ENCODE measurements around the gene PMM1.
"Not testable (repeated sequence)": the region's sequence is repeated elsewhere in the genome, so short reads cannot be mapped to it uniquely, and the experiment has no call there.

PMM1 gene

GRCh38 chr22:41589391-41590241 lies at the start of gene PMM1:
TSS of gene PMM1 (minus strand) at chr22:41589840. CDS start at chr22:41589805, 35 bp downstream.
- peak; percentile 100 for DNase-seq (ENCODE audit: low spot score)

DNA sequence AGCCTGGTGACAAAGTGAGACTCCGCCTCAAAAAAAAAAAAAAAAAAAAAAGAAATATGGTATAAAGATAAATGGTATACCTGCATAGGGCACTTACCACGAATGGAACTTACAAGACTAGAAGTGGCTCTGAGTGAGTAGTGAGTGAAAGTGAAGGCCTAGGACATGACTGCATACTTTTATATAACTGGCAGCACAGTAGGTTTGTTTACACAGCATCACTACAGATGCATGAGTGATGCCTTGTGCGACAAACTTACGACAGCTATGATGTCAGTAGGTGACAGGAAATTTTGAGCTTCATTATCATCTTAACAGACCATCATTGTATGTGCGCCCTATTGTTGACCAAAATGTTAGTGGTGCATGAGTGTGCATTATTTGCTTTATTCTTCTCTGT lies 49.1 kb upstream of the PMM1 start:
- no peak for DNase-seq (ENCODE audit: low spot score)

- no peak for DNase-seq (ENCODE audit: low spot score)
Measured at GRCh38 chr22:41638124-41638523, 48.5 kb upstream of the PMM1 start.

- DNase-seq (ENCODE audit: low spot score): not testable (repeated sequence)
Measured at GRCh38 chr22:41637623-41638022, 48.0 kb upstream of the PMM1 start.

DNA sequence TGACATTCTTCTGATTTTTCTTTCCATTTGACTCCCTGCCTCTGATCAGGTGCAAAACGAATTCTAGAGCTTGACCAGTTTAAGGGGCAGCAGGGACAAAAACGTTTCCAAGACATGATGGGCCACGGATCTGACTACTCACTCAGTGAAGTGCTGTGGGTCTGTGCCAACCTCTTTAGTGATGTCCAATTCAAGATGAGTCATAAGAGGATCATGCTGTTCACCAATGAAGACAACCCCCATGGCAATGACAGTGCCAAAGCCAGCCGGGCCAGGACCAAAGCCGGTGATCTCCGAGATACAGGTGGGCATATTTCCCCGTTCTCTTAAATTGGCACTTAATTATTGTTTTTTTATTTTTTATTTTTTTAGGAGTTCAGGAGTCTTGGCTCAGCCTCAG lies 46.8 kb upstream of the PMM1 start:
- DNase-seq (ENCODE audit: low spot score): no peak

- DNase-seq (ENCODE audit: low spot score): not testable (repeated sequence)
Measured at GRCh38 chr22:41634610-41635009, 45.0 kb upstream of the PMM1 start.

- DNase-seq (ENCODE audit: low spot score): not testable (repeated sequence)
Measured at GRCh38 chr22:41631615-41632014, 42.0 kb upstream of the PMM1 start.

GRCh38 chr22:41631115-41631514 lies 41.5 kb upstream of the PMM1 start:
- not testable (repeated sequence) for DNase-seq (ENCODE audit: low spot score)

DNA sequence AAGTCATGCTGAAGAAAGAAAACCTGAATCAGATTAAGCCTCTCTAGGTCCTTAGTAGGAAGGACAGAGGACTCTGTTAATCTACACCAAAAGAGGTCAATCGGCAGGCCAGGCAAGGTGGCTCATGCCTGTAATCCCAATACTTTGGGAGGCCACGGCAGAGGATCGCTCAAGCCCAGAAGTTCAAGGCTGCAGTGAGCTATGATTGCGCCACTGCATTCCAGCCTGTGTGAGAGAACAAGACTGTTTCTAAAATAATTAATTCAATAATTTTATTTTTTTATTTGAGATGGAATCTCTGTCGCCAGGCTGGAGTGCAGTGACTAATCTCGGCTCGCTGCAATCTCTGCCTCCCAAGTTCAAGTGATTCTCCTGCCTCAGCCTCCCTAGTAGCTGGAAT lies 35.9 kb upstream of the PMM1 start:
- no peak for DNase-seq (ENCODE audit: low spot score)

GRCh38 chr22:41621911-41622179 lies 32.2 kb upstream of the PMM1 start:
- DNase-seq (ENCODE audit: low spot score): no peak

- peak; percentile 100 for DNase-seq (ENCODE audit: low spot score)
Measured at GRCh38 chr22:41621099-41621910, 31.7 kb upstream of the PMM1 start, which contains the start of gene XRCC6. TSS of gene XRCC6 (plus strand) at chr22:41621295. CDS start at chr22:41622005, 710 bp downstream.

GRCh38 chr22:41620589-41621098 lies 31.0 kb upstream of the PMM1 start, which contains the start of gene DESI1:
TSS of gene DESI1 (minus strand) at chr22:41621043. CDS start at chr22:41620839, 204 bp downstream.
- peak; percentile 15 for DNase-seq (ENCODE audit: low spot score)

- DNase-seq (ENCODE audit: low spot score): peak; percentile 10
Measured at GRCh38 chr22:41619979-41620588, 30.4 kb upstream of the PMM1 start.

DNA sequence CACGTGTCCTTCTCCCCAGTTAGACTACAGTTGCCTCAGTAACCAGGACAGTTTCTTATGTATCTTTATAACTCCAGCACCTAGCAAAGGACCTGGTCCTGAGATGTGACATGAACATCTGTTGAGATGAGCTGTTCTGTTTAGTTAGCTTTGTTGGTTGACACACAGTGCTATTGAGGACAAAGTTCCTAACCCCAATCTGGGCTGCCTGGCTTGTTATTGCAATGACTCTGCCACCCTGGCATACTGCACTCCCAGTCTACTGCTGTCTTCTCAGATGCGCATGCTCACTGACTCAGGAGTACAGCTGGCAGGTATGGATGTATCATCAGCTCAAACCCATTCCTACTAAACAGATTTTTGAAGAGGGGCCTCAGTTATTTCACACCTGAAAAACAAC lies 23.8 kb upstream of the PMM1 start:
- no peak for DNase-seq (ENCODE audit: low spot score)

- no peak for DNase-seq (ENCODE audit: low spot score)
Measured at GRCh38 chr22:41612603-41613306, 23.1 kb upstream of the PMM1 start.

GRCh38 chr22:41608386-41608785 lies 18.7 kb upstream of the PMM1 start:
- DNase-seq (ENCODE audit: low spot score): no peak

DNA sequence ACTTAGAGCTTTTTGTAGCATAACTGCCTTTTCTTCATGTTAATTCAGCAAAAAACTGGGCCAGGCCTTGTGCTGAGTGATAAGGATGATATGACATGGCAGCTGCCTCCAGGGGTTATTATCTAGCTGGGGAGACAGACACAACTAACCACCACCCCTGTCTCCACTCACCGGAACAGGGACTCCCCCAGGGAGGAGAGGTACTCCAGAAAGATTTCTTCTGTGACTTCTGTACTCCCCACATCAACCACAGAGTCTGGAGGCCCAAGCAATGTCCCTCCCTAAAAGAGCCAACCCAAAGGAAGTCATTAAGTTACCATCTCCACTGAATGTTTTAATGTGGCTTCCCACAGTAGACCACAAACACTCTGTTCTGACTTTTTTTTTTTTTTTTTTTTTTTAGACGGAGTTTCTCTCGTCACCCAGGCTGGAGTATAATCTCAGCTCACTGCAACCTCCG lies 14.3 kb upstream of the PMM1 start:
- DNase-seq (ENCODE audit: low spot score): no peak

DNA sequence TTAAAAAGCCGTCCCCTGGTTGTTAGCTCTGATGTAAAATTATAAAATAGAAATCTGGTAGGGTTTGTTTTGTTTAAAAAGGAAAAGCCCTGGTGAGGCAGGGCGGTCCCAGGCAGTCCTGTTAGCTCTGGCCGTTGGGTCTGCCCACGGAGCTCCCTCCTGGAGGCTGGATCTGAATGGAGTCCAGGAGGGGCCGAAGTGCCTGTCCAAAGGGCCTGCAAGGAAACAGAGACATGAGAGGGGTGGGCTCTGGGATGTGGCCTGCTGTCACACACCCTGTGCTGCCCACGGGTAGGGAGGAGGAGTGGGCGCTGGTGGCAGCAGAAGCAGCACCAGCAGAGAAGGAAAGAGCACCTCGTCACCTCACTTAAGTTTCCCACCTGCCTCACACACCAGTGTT lies 11.3 kb upstream of the PMM1 start:
- DNase-seq (ENCODE audit: low spot score): no peak

DNA sequence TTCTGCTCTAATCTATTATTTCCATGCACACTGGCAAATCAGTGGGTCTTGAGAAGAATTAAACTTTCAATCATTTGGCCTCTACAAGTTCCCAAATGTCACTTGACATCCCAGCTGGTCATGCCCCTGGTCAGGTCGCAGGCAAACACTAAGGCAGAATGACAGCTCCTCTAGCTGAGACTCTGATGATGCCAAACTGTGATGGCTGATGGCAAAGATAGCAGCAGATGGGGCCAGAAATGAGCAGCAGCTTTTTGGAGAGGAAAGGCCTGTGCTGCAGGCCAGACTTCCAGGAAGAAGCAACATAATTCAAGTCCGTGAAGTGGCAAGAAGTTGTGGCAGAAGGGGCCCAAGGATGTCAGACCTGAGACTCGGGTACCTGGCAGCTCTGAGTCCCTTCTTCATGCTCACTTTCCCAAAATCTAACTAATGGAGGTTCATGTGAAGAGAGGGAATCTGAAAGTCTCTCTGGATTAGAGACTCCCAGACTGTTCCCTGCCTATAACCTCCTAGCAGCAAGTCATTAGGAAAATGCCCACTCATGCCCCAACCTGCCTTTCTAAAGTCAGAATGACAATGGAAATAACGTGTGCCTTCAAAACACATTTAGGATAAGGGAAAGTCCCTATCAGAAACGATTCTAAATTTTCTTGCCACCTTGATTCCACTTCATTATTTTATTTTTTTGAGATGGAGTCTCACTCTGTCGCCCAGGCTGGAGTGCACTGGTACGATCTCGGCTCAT lies 9.4 kb upstream of the PMM1 start:
- no peak for DNase-seq (ENCODE audit: low spot score)

GRCh38 chr22:41598081-41598480 lies 8.4 kb upstream of the PMM1 start:
- peak; percentile 79 for DNase-seq (ENCODE audit: low spot score)

- DNase-seq (ENCODE audit: low spot score): no peak
Measured at GRCh38 chr22:41597635-41597953, 8.0 kb upstream of the PMM1 start.

All from kidney capillary endothelial cell (primary cell).